Heart right ventricle (tissue), 16 donors: ENCODE results near the gene ELP5. TPM values are rescaled to one million over a fixed set of nuclear protein-coding genes. Genes with fewer than 3 reads are reported as not detected.
A peak's percentile ranks its signal among the peaks of the same experiment; 100 is the strongest.

Experiments used
- ATAC-seq, 8 donors: fragments of 200-7000 bp; cut with Tn5 transposase; one replicate each; pipeline ENCODE4 v1.9.1; 2020; ENCODE audit warnings: mild to moderate bottlenecking in 8 of 8, moderate library complexity in 8 of 8, moderate number of reproducible peaks in 1 of 8
- DNase-seq, 2 donors: peaks; one replicate each; pipeline ENCODE4 v3.0.0-alpha.2; 2020
- H3K27ac ChIP-seq, 10 donors: fragments of 200-600 bp; sonication (generic) in 2 of 10; one replicate each; pipeline versions ENCODE4 v1.5.0 to v1.8.0; 2020 to 2022; ENCODE audit warnings: mild to moderate bottlenecking in 3 of 10
- H3K27me3 ChIP-seq, 7 donors: fragments of 200-600 bp; one replicate each; pipeline ENCODE4 v1.8.0; 2021 to 2022; ENCODE audit warnings: mild to moderate bottlenecking in 2 of 7
- H3K36me3 ChIP-seq, 9 donors: fragments of 200-600 bp; sonication (generic) in 1 of 9; one replicate each; pipeline versions ENCODE4 v1.5.0 to v1.8.0; 2020 to 2022; ENCODE audit warnings: mild to moderate bottlenecking in 2 of 9
- H3K4me1 ChIP-seq, 9 donors: fragments of 200-600 bp; sonication (generic) in 1 of 9; one replicate each; pipeline versions ENCODE4 v1.5.0 to v1.8.0; 2020 to 2022; ENCODE audit warnings: mild to moderate bottlenecking in 4 of 9
- H3K4me3 ChIP-seq, 10 donors: fragments of 200-600 bp; sonication (generic) in 2 of 10; one replicate each; pipeline versions ENCODE4 v1.5.0 to v1.8.0; 2020 to 2022; ENCODE audit warnings: mild to moderate bottlenecking in 7 of 10, moderate library complexity in 2 of 10
- H3K9me3 ChIP-seq, 11 donors: fragments of 200-600 bp in 10 of 11; sonication (generic) in 2 of 11; one replicate each; pipeline versions ENCODE4 v1.5.0 to v1.8.0; 2013 to 2022; ENCODE audit warnings: mild to moderate bottlenecking in 2 of 11, control low read depth in 1 of 11, moderate library complexity in 1 of 11
- CTCF ChIP-seq, 9 donors: fragments of 200-600 bp; sonication (generic) in 2 of 9; IDR thresholded peaks; one replicate each; pipeline versions ENCODE4 v1.5.0 to v1.8.0; 2021 to 2022; ENCODE audit warnings: antibody characterized with exemption in 9 of 9, mild to moderate bottlenecking in 5 of 9, moderate library complexity in 1 of 9
- WGBS, 2 donors: extraction: QIAGEN DNeasy Blood & Tissue Kit; methylation state at CpG; one replicate each; pipeline ENCODE4 v1.1.7; 2013; ENCODE audit warnings: inconsistent platforms in 1 of 2; 5-methylcytosine and 5-hydroxymethylcytosine counted together
- intact Hi-C, 10 donors: fragments of 100-400 bp; cut with DNase I; formaldehyde crosslinking; loops; one replicate each; pipeline versions ENCODE4 v1.11.1 to v1.14.2; 2022
- polyA plus RNA-seq, 2 donors: library from polyadenylated mRNA; stranded (reverse); fragments of 200-250 nt; gene quantifications; one replicate each; pipeline ENCODE4 v1.2.3, GENCODE V29; 2013
- total RNA-seq, 10 donors: library from RNA; stranded (reverse); fragmentation: NEBNext Ultra II Directional in 3 of 10; extraction: Animal tissue kit (Norgen Biotek cat#: 25700) in 3 of 10; gene quantifications; one replicate each; pipeline versions ENCODE4 v1.2.1 to v1.2.4, GENCODE V29; 2021 to 2023
- donor health status: Arrhythmogenic right ventricular cardiomyopathy.
- donor health status: ischemic (EF 13 %, LVEDD 7.1; RV severe dilation, severe dysfunction).
- donor health status: healthy with polysubstance abuse.
- donor health status: DM: no; HTN: yes; CAD: no.
- donor health status: DM: no; HTN: no; CAD: no.
- donor health status: ischemic (EF 25% LVEDD 6.9; RV normal size, moderate dysfunction).
- donor health status: ischemic (EF 25% LVEDD 5.7; RV mildly dilated, moderate dysfunction).
- donor health status: healthy.
- donor health status: DM: yes; HTN: yes; CAD: no.
- donor health status: Ischemic cardiomyopathy.
- donor health status: ischemic (EF 35%, LVEDD 5.7; RV mildly dilated, moderate dysfunction).
- donor health status: nonischemic (EF 11% LVEDD 7.7; RV severe dilation, severe dysfunction).
- donor health status: DM: yes; HTN: yes; CAD: no.
- donor health status: PGD.
- donor health status: ischemic (EF 29% LVEDD 5.4; RV normal size, mild dysfunction).
- donor health status: nonischemic (EF 23%, LVEDD 6.1; RV moderate dilation, normal function).

ELP5 gene
- total and polyA plus RNA-seq, 12 donors = 29.0 to 110 (median 52.1) TPM

GRCh38 chr17:7256766-7257456 lies 4.9 kb downstream of the ELP5 start:
- 89 to 91% methylated on average over 8 of the region's 8 CpGs for WGBS, 2 donors

GRCh38 chr17:7258731-7259554 lies 6.9 kb downstream of the ELP5 start:
- H3K9me3 ChIP-seq = no peaks in the 10 kb centered on the region
- DNase-seq = no peak
- no peak overlapping the region for H3K4me3 ChIP-seq
- H3K36me3 ChIP-seq = peaks cover 0 to 59% (median 42%) of the 10 kb centered on the region in 9 donors
- peaks cover 7 to 41% (median 29%) of the 10 kb centered on the region in 9 donors for H3K4me1 ChIP-seq
- 89 to 96% methylated on average over 7 of the region's 7 CpGs for WGBS, 2 donors
- H3K27ac ChIP-seq = no peak overlapping the region
- TF ChIP-seq CTCF (IDR thresholded peaks at IDR 0.05) = no peak
- peaks cover 14 to 38% (median 35%) of the 10 kb centered on the region in 7 donors for H3K27me3 ChIP-seq
- intact Hi-C loops = loop anchor here in 2 of 10 donors (10.0 kb wide), 2 partner anchors 306 to 316 kb away; partner anchors contain the start of genes CD68 (in 1 of the 2) and SENP3 (in 1 of the 2)
- peak in 1 of 8 donors; percentile 20 for ATAC-seq

More at GRCh38 chr17:7256766-7257456, 4.9 kb downstream of the ELP5 start:
- peaks cover 4 to 18% (median 15%) of the 10 kb centered on the region in 7 donors for H3K27me3 ChIP-seq
- H3K4me3 ChIP-seq = no peak overlapping the region
- H3K4me1 ChIP-seq = peaks cover 5 to 36% (median 25%) of the 10 kb centered on the region in 9 donors
- no peak for DNase-seq
- peaks cover 0 to 67% (median 43%) of the 10 kb centered on the region in 9 donors for H3K36me3 ChIP-seq
- no peaks in the 10 kb centered on the region for H3K9me3 ChIP-seq
- intact Hi-C loops = loop anchor here in 2 of 10 donors (10.0 kb wide), 2 partner anchors 308 to 318 kb away; partner anchors contain the start of genes CD68 (in 1 of the 2) and SENP3 (in 1 of the 2)
- no peak for ATAC-seq
- H3K27ac ChIP-seq = no peak overlapping the region
- TF ChIP-seq CTCF (IDR thresholded peaks at IDR 0.05) = no peak

GRCh38 chr17:7259555-7259889 lies 7.5 kb downstream of the ELP5 start:
- no peak for TF ChIP-seq CTCF (IDR thresholded peaks at IDR 0.05)
- 93 to 97% methylated on average over 6 of the region's 6 CpGs for WGBS, 2 donors
- H3K27me3 ChIP-seq = peaks cover 14 to 44% (median 38%) of the 10 kb centered on the region in 7 donors
- H3K36me3 ChIP-seq = peaks cover 0 to 53% (median 37%) of the 10 kb centered on the region in 9 donors
- DNase-seq (no peak), ATAC-seq (no peak)
- intact Hi-C loops = loop anchor here in 2 of 10 donors (10.0 kb wide), 2 partner anchors 305 to 315 kb away; partner anchors contain the start of genes CD68 (in 1 of the 2) and SENP3 (in 1 of the 2)
- peaks cover 7 to 41% (median 29%) of the 10 kb centered on the region in 9 donors for H3K4me1 ChIP-seq
- no peak overlapping the region for H3K4me3 ChIP-seq
- H3K9me3 ChIP-seq = no peaks in the 10 kb centered on the region
- no peak overlapping the region for H3K27ac ChIP-seq

GRCh38 chr17:7260151-7260550 lies 8.1 kb downstream of the ELP5 start:
- ATAC-seq (peak in 4 of 8 donors; percentile 7 to 25 (median 13)), DNase-seq (no peak)
- WGBS, 2 donors = 89 to 92% methylated on average over 4 of the region's 4 CpGs
- H3K27me3 ChIP-seq = peaks cover 14 to 51% (median 42%) of the 10 kb centered on the region in 7 donors
- no peak overlapping the region for H3K4me3 ChIP-seq
- peaks cover 0 to 47% (median 30%) of the 10 kb centered on the region in 9 donors for H3K36me3 ChIP-seq
- intact Hi-C loops = loop anchor here in 1 of 10 donors (5.0 kb wide), 1 partner anchor 47 kb away; the partner anchor contains the start of gene EIF5A
- no peaks in the 10 kb centered on the region for H3K9me3 ChIP-seq
- H3K27ac ChIP-seq = no peak overlapping the region
- TF ChIP-seq CTCF (IDR thresholded peaks at IDR 0.05) = no peak
- H3K4me1 ChIP-seq = peaks cover 7 to 41% (median 29%) of the 10 kb centered on the region in 9 donors
